Activated T-cell treated with anti-CD3 and anti-CD28 coated beads for 24 hours (primary cell): Measurements from ENCODE around the gene NUDT22.

Experiments
- DNase-seq: peaks from one replicate; pipeline ENCODE4 v3.0.0-alpha.2; 2020; ENCODE audit warnings: low read depth

Gene NUDT22

GRCh38 chr11:64255135-64256128 lies 29.4 kb downstream of the NUDT22 start:
- DNase-seq = no peak

- no peak for DNase-seq
Observed at GRCh38 chr11:64256300-64256699, 30.2 kb downstream of the NUDT22 start.

- no peak for DNase-seq
Observed at GRCh38 chr11:64258356-64258755, 32.3 kb downstream of the NUDT22 start.

GRCh38 chr11:64258946-64259532 lies 33.0 kb downstream of the NUDT22 start:
- DNase-seq = no peak

GRCh38 chr11:64259533-64260067 lies 33.5 kb downstream of the NUDT22 start:
- no peak for DNase-seq

- DNase-seq = no peak
Observed at GRCh38 chr11:64260147-64260708, 34.2 kb downstream of the NUDT22 start.

GRCh38 chr11:64261556-64262080 lies 35.5 kb downstream of the NUDT22 start:
- no peak for DNase-seq

- DNase-seq = no peak
Observed at GRCh38 chr11:64262271-64263002, 36.4 kb downstream of the NUDT22 start.

GRCh38 chr11:64263021-64263946 lies 37.2 kb downstream of the NUDT22 start:
- no peak for DNase-seq

GRCh38 chr11:64263947-64264317 lies 37.9 kb downstream of the NUDT22 start:
- no peak for DNase-seq

GRCh38 chr11:64264371-64264852 lies 38.3 kb downstream of the NUDT22 start:
- no peak for DNase-seq

- no peak for DNase-seq
Observed at GRCh38 chr11:64265176-64266160, 39.4 kb downstream of the NUDT22 start.

- DNase-seq = no peak
Observed at GRCh38 chr11:64266339-64266738, 40.3 kb downstream of the NUDT22 start.

GRCh38 chr11:64267207-64267945 lies 41.3 kb downstream of the NUDT22 start:
- no peak for DNase-seq

- DNase-seq = no peak
Observed at GRCh38 chr11:64268025-64268892, 42.2 kb downstream of the NUDT22 start.

GRCh38 chr11:64268893-64269539 lies 42.9 kb downstream of the NUDT22 start:
- no peak for DNase-seq
